ENCODE data around the gene ABHD16A. TPM values are rescaled to one million over a fixed set of nuclear protein-coding genes. Genes with fewer than 3 reads are reported as not detected.

The ABHD16A gene
- total and polyA plus RNA-seq, 2 of the 13 experiments (the other 11 are each of a cell fraction or from before 2014, with no cell fraction given): 43.5 to 45.4 TPM

- TF ChIP-seq ELF4 (CRISPR knock-in tag; IDR thresholded peaks at IDR 0.05; ENCODE audit: borderline replicate concordance): 0 out of 2 replicates have a peak, but pooled peaks have one; percentile 51
- TF ChIP-seq PRDM15 (CRISPR knock-in tag; IDR thresholded peaks at IDR 0.05): no peak
- no peak for TF ChIP-seq TBX3 (IDR thresholded peaks at IDR 0.05; ENCODE audit: borderline replicate concordance)
- TF ChIP-seq STAG1 (CRISPR knock-in tag; IDR thresholded peaks at IDR 0.05): no peak
- no peak for TF ChIP-seq MATR3 (CRISPR knock-in tag; IDR thresholded peaks at IDR 0.05)
- TF ChIP-seq SETDB1 (CRISPR knock-in tag; IDR thresholded peaks at IDR 0.05; ENCODE audit: borderline replicate concordance): no peak
- TF ChIP-seq, protein P1, sequence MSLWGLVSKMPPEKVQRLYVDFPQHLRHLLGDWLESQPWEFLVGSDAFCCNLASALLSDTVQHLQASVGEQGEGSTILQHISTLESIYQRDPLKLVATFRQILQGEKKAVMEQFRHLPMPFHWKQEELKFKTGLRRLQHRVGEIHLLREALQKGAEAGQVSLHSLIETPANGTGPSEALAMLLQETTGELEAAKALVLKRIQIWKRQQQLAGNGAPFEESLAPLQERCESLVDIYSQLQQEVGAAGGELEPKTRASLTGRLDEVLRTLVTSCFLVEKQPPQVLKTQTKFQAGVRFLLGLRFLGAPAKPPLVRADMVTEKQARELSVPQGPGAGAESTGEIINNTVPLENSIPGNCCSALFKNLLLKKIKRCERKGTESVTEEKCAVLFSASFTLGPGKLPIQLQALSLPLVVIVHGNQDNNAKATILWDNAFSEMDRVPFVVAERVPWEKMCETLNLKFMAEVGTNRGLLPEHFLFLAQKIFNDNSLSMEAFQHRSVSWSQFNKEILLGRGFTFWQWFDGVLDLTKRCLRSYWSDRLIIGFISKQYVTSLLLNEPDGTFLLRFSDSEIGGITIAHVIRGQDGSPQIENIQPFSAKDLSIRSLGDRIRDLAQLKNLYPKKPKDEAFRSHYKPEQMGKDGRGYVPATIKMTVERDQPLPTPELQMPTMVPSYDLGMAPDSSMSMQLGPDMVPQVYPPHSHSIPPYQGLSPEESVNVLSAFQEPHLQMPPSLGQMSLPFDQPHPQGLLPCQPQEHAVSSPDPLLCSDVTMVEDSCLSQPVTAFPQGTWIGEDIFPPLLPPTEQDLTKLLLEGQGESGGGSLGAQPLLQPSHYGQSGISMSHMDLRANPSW (CRISPR knock-in tag; IDR thresholded peaks at IDR 0.05; ENCODE audit: borderline replicate concordance): no peak
- TF ChIP-seq PLRG1 (conservative IDR thresholded peaks at IDR 0.05): no peak
- TF ChIP-seq ZNF609 (CRISPR knock-in tag; IDR thresholded peaks at IDR 0.05; ENCODE audit: borderline replicate concordance): no peak
Observed at GRCh38 chr6:31659649-31660380, 43.3 kb downstream of the ABHD16A start (continued).
